NT2/D1 (cell line): ENCODE results near the gene TCIRG1.

Experiments used
- SUZ12 ChIP-seq: IDR thresholded peaks from 2 replicates; pipeline ENCODE4 v1.6.1; 2011; ENCODE audit not compliant: insufficient read length, insufficient read depth; ENCODE audit errors: extremely low read depth
- YY1 ChIP-seq: IDR thresholded peaks from 2 replicates; pipeline ENCODE4 v1.6.1; 2011; ENCODE audit not compliant: insufficient read length, insufficient read depth
- ZNF274 ChIP-seq: IDR thresholded peaks from 2 replicates; pipeline ENCODE4 v1.6.1; 2011; ENCODE audit warnings: mild to moderate bottlenecking, low read depth, low read length

GRCh38 chr11:68038226-68038717 lies 553 bp upstream of the TCIRG1 start:
- no peak for TF ChIP-seq SUZ12
- TF ChIP-seq YY1 = no peak
- no peak for TF ChIP-seq ZNF274
